NT2/D1 (cell line): Measurements from ENCODE around the gene DDIT3.
A peak's percentile ranks its signal among the peaks of the same experiment; 100 is the strongest.

Experiments used
- DNase-seq: peaks from one replicate; pipeline ENCODE4 v3.0.0-alpha.2; 2011; ENCODE audit warnings: low read depth, low spot score
- H3K27me3 ChIP-seq: 2 replicates; pipeline ENCODE4 v1.6.0; 2011; ENCODE audit warnings: mild to moderate bottlenecking; ENCODE audit not compliant: insufficient read length, insufficient read depth
- H3K36me3 ChIP-seq: 2 replicates; pipeline ENCODE4 v1.6.1; 2011; ENCODE audit warnings: mild to moderate bottlenecking, low read length, mixed read lengths; ENCODE audit not compliant: insufficient read depth, insufficient read length
- H3K4me1 ChIP-seq: 2 replicates; pipeline ENCODE4 v1.5.1; 2011; ENCODE audit not compliant: insufficient read depth, insufficient read length
- H3K4me3 ChIP-seq: 2 replicates; pipeline ENCODE4 v1.5.1; 2011; ENCODE audit warnings: low read depth; ENCODE audit not compliant: insufficient read length
- H3K9ac ChIP-seq: 2 replicates; pipeline ENCODE4 v1.6.0; 2011; ENCODE audit warnings: low read depth; ENCODE audit not compliant: insufficient read length
- H3K9me3 ChIP-seq: 2 replicates; pipeline ENCODE4 v1.5.1; 2011; ENCODE audit warnings: mild to moderate bottlenecking, low read length; ENCODE audit not compliant: insufficient read depth
- SUZ12 ChIP-seq: IDR thresholded peaks from 2 replicates; pipeline ENCODE4 v1.6.1; 2011; ENCODE audit not compliant: insufficient read length, insufficient read depth; ENCODE audit errors: extremely low read depth
- YY1 ChIP-seq: IDR thresholded peaks from 2 replicates; pipeline ENCODE4 v1.6.1; 2011; ENCODE audit not compliant: insufficient read length, insufficient read depth
- ZNF274 ChIP-seq: IDR thresholded peaks from 2 replicates; pipeline ENCODE4 v1.6.1; 2011; ENCODE audit warnings: mild to moderate bottlenecking, low read depth, low read length

Gene DDIT3

GRCh38 chr12:57528831-57529555 lies 8.7 kb upstream of the DDIT3 start:
- TF ChIP-seq SUZ12, result no peak
- no peak for TF ChIP-seq ZNF274
- TF ChIP-seq YY1, result no peak
- peaks cover 95% of the 10 kb centered on the region for H3K36me3 ChIP-seq
- H3K27me3 ChIP-seq, result no peaks in the 10 kb centered on the region
- H3K4me3 ChIP-seq, result no peak overlapping the region
- no peak overlapping the region for H3K9ac ChIP-seq
- no peak for DNase-seq
- no peaks in the 10 kb centered on the region for H3K9me3 ChIP-seq
- H3K4me1 ChIP-seq, result peaks cover 9% of the 10 kb centered on the region

GRCh38 chr12:57528176-57528575 lies 7.9 kb upstream of the DDIT3 start:
- Histone ChIP-seq H3K27me3 (no peaks in the 10 kb centered on the region), H3K9ac (no peak overlapping the region), H3K9me3 (no peaks in the 10 kb centered on the region), H3K4me1 (peaks cover 10% of the 10 kb centered on the region), H3K4me3 (no peak overlapping the region), H3K36me3 (peaks cover 93% of the 10 kb centered on the region)
- no peak for DNase-seq
- TF ChIP-seq ZNF274, result no peak
- no peak for TF ChIP-seq SUZ12
- TF ChIP-seq YY1, result no peak

DNA sequence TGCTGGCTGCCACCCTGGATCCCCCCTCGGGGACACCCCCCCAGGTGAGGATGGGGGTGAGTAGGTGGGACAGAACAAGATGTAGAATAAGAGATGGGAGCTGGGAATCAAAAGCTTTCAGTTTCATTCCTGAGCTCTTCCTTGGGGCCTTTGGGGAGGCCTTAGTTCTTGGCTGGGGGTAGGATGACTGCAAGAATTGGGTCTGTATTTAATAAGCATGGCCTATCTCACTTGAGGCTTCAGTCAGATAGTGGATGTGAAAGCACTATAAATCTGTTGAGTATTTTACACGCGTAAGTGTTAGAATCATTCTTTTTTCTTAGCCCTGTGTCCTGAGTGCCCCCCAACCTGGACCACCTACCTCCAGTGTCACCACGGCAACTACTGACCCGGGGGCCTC lies 6.9 kb upstream of the DDIT3 start:
- no peaks in the 10 kb centered on the region for H3K27me3 ChIP-seq
- TF ChIP-seq YY1 (no peak), ZNF274 (no peak)
- no peak for DNase-seq
- peaks cover 83% of the 10 kb centered on the region for H3K36me3 ChIP-seq
- H3K4me3 ChIP-seq, result no peak overlapping the region
- no peaks in the 10 kb centered on the region for H3K9me3 ChIP-seq
- H3K9ac ChIP-seq, result no peak overlapping the region
- peaks cover 10% of the 10 kb centered on the region for H3K4me1 ChIP-seq

GRCh38 chr12:57526477-57527126 lies 6.3 kb upstream of the DDIT3 start:
- no peak overlapping the region for H3K4me3 ChIP-seq
- H3K36me3 ChIP-seq, result peaks cover 77% of the 10 kb centered on the region
- TF ChIP-seq YY1 (no peak), SUZ12 (no peak), ZNF274 (no peak)
- no peak for DNase-seq
- no peaks in the 10 kb centered on the region for H3K9me3 ChIP-seq
- H3K27me3 ChIP-seq, result no peaks in the 10 kb centered on the region
- H3K9ac ChIP-seq, result no peak overlapping the region
- peaks cover 13% of the 10 kb centered on the region for H3K4me1 ChIP-seq

GRCh38 chr12:57525615-57526383 lies 5.5 kb upstream of the DDIT3 start:
- Histone ChIP-seq H3K9me3 (no peaks in the 10 kb centered on the region), H3K27me3 (no peaks in the 10 kb centered on the region), H3K4me1 (peaks cover 13% of the 10 kb centered on the region), H3K9ac (peak overlapping the region; percentile 13), H3K36me3 (peaks cover 69% of the 10 kb centered on the region), H3K4me3 (no peak overlapping the region)
- DNase-seq, result no peak
- TF ChIP-seq YY1, result no peak
- no peak for TF ChIP-seq ZNF274
- no peak for TF ChIP-seq SUZ12

DNA sequence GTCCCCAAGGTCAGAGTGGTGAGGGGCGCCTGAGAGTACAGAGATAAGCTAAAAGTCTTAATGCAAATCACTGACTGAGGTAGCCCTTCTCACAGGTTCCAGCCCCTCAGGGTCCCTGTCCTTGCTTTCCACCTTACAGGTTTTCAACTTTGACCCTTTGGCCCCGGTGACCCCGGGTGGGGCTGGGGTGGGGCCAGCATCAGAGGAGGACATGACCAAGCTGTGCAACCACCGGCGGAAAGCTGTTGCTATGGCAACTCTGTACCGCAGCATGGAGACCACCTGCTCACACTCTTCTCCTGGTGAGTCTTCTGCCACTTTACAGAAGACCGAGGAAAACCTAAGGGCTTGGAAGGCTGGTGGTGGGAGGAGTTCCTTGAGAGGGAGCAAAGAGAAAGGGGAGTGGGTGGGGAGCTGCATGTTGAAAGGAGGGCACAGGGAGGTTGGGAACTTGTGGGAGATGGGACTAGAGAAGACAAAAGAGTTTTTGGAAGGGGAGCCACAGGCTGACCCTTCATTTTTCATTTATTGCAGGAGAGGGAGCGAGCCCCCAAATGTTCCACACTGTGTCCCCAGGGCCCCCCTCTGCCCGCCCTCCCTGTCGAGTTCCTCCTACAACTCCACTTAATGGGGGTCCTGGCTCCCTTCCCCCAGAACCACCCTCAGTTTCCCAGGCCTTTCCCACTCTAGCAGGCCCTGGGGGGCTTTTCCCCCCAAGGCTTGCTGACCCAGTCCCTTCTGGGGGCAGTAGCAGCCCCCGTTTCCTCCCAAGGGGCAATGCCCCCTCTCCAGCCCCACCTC lies 4.7 kb upstream of the DDIT3 start:
- Histone ChIP-seq H3K4me1 (peaks cover 13% of the 10 kb centered on the region), H3K9ac (no peak overlapping the region), H3K36me3 (peaks cover 61% of the 10 kb centered on the region), H3K27me3 (no peaks in the 10 kb centered on the region), H3K9me3 (no peaks in the 10 kb centered on the region), H3K4me3 (no peak overlapping the region)
- no peak for DNase-seq
- TF ChIP-seq SUZ12, result no peak
- TF ChIP-seq ZNF274, result no peak
- no peak for TF ChIP-seq YY1
